NCI-H2029 (cell line): Measurements from ENCODE around the gene NFATC2IP.
"Not testable (repeated sequence)": the region's sequence is repeated elsewhere in the genome, so short reads cannot be mapped to it uniquely, and the experiment has no call there.

Experiments
- DNase-seq: peaks from one replicate; lab custom pipeline; 2025; lab: John Stamatoyannopoulos, UW

The NFATC2IP gene

GRCh38 chr16:28926284-28926683 lies 24.5 kb upstream of the NFATC2IP start:
- not testable (repeated sequence) for DNase-seq

- DNase-seq, result no peak
Measured at GRCh38 chr16:28927815-28928214, 22.9 kb upstream of the NFATC2IP start.

- DNase-seq, result no peak
Measured at GRCh38 chr16:28930203-28930602, 20.5 kb upstream of the NFATC2IP start.

DNA sequence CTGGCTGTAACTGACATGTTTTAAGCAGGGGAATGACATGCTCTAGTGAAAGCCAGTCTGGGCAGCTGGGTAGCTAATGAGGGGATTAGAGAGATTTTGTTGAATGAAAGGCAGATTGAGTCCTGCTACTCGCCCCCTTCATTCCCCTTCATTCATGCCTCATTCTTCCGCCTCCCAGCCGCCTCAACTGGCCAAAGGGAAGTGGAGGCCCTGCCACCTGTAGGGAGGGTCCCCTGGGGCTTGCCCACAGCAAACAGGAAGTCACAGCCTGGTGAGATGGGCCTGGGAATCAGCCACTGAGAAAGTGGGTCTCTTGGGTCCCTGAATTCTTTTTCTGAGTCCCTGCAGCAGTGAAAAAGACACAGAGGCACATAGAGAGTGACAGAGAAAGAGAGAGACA lies 20.1 kb upstream of the NFATC2IP start:
- DNase-seq, result no peak

DNA sequence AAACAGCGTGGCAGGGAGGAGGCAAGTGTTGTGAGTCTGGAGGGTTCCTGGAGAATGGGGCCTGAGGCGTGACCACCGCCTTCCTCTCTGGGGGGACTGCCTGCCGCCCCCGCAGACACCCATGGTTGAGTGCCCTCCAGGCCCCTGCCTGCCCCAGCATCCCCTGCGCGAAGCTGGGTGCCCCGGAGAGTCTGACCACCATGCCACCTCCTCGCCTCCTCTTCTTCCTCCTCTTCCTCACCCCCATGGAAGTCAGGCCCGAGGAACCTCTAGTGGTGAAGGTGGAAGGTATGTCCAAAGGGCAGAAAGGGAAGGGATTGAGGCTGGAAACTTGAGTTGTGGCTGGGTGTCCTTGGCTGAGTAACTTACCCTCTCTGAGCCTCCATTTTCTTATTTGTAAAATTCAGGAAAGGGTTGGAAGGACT lies 18.9 kb upstream of the NFATC2IP start, which contains the start of gene CD19:
CD19 (plus strand) TSS at position 171 of the 425 bp plus-strand sequence; CDS start at position 201, 30 bp downstream.
- no peak for DNase-seq

DNA sequence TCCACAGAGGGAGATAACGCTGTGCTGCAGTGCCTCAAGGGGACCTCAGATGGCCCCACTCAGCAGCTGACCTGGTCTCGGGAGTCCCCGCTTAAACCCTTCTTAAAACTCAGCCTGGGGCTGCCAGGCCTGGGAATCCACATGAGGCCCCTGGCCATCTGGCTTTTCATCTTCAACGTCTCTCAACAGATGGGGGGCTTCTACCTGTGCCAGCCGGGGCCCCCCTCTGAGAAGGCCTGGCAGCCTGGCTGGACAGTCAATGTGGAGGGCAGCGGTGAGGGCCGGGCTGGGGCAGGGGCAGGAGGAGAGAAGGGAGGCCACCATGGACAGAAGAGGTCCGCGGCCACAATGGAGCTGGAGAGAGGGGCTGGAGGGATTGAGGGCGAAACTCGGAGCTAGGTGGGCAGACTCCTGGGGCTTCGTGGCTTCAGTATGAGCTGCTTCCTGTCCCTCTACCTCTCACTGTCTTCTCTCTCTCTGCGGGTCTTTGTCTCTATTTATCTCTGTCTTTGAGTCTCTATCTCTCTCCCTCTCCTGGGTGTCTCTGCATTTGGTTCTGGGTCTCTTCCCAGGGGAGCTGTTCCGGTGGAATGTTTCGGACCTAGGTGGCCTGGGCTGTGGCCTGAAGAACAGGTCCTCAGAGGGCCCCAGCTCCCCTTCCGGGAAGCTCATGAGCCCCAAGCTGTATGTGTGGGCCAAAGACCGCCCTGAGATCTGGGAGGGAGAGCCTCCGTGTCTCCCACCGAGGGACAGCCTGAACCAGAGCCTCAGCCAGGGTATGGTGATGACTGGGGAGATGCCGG lies 18.2 kb upstream of the NFATC2IP start:
- DNase-seq, result no peak

GRCh38 chr16:28933171-28933570 lies 17.6 kb upstream of the NFATC2IP start:
- no peak for DNase-seq

- DNase-seq, result no peak
Measured at GRCh38 chr16:28935346-28935745, 15.4 kb upstream of the NFATC2IP start.

DNA sequence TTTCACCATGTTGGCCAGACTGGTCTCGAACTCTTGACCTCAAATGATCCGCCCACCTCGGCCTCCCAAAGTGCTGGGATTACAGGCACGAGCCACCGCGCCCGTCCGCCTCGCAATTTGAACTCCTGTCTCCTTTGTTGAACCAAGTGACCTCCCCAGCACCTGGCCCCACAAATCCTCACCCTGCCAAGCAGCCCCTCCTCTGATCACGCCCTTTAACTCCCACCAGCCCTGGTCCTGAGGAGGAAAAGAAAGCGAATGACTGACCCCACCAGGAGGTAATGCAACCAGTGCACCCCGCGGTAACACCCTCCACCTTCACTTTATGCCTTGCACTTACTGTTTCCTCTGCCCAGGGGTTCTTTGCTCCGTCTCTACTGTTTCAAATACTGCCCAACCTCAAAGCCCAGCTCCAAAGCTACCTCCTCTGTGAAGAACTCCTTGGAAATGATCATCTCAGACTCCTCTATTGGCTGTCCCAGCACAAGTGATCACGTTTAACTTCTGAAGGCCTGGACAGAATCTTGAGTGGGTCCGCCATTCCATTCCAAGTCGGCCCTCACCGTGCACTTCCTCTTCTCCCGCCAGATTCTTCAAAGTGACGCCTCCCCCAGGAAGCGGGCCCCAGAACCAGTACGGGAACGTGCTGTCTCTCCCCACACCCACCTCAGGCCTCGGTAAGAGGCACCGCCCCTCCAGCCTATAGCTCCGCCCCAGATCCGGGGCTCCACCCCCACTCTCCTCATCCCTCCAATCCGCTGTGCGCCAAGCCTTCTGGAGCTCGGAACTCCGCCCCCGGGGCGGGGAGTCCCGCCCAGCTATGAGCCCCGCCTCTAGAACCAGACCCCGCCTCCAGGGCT lies 14.6 kb upstream of the NFATC2IP start:
- peak; percentile 79 for DNase-seq

- DNase-seq, result no peak
Measured at GRCh38 chr16:28936784-28937155, 14.0 kb upstream of the NFATC2IP start.

DNA sequence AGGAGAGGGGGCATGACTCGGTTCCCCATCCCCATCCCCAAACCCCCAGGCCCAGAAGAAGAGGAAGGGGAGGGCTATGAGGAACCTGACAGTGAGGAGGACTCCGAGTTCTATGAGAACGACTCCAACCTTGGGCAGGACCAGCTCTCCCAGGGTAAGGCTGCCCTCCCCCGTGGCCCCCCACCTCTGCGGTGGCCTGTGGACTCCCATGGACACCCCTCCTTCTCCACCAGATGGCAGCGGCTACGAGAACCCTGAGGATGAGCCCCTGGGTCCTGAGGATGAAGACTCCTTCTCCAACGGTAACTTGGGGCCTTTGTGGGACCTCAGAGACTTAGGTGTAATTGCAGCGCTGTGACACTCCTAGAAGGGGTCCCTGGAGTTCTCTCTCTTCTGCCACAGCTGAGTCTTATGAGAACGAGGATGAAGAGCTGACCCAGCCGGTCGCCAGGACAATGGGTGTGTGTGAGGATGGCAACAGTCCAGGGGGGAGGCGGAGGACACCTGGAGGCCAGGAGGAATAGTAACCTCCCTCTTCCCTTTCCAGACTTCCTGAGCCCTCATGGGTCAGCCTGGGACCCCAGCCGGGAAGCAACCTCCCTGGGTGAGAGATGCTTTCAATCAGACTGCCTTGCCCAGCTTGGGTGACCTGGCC lies 13.4 kb upstream of the NFATC2IP start:
- DNase-seq, result no peak

GRCh38 chr16:28938721-28939120 lies 12.0 kb upstream of the NFATC2IP start:
- no peak for DNase-seq

DNA sequence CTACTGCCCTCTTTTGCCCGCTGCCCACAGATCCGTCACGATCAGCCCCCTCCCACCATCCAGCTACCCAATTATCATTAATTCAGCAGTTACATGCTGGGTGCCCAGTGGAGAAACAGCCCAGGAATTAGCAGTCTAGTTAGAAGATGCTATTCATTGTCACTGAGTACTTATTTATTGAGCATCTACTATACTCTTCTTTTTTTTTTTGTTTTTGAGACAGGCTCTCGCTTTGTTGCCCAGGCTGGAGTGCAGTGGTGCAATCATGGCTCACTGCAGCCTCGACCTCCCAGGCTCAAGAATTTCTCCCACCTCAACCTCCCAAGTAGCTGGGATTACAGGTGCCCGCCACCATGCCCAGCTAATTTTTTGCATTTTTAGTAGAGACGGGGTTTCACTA lies 10.9 kb upstream of the NFATC2IP start:
- not testable (repeated sequence) for DNase-seq

DNA sequence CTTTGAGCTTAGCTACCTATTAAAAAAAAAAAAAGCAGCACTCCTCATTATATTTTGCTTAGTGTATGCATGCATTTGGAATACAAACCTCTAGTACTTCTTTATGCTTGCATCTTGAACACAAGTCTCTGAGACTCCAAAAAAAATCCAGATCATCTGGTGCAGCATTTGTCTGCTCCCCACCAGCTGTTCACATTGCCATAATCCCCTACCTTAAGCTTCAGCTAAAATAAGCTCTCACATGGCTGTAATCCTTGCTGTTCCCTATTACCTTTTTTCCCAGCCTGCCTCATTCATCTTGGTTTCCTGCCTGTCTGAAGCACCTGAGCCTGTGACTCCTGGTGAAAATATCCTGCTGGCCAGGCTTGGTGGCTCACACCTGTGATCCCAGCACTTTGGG lies 7.5 kb upstream of the NFATC2IP start:
- DNase-seq, result no peak

- no peak for DNase-seq
Measured at GRCh38 chr16:28946681-28947080, 4.1 kb upstream of the NFATC2IP start.

GRCh38 chr16:28951410-28951943 lies 740 bp downstream of the NFATC2IP start:
- DNase-seq, result no peak

GRCh38 chr16:28958216-28958615 lies 7.5 kb downstream of the NFATC2IP start:
- no peak for DNase-seq

DNA sequence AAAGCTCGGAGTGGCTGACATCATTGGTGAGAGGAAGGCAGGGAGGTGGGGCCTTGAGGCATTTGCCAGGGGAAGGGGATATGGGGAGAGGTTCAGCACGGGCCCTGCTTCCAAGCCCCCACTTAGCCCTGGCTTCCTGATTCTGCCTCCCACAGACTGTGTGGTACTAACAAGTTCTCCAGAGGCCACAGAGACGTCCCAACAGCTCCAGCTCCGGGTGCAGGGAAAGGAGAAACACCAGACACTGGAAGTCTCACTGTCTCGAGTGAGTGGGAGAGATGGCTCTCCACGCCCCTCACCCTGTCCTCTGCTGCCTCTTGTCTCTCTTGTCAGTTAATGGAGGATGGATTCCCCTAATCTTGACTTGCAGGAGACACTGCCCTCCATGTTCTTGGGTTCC lies 8.1 kb downstream of the NFATC2IP start:
- no peak for DNase-seq

DNA sequence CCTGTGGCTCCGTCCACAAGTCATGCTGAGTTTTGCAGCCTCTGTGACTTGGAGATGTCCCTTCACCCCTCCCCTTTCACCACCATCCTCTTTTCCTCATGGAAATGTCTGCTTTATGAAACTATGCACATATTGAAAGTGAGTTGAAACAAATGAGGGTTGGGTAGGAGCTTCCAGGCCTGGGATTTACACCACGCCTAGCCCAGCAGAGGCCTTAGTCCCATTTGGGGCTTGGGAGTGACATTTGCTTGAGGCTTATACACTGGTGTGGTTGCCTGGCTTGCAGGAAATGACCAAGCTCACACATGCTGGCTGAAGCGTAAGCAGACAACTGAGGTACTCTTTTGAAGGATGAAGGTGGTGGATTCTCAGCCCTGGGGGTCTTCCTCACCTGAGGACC lies 13.3 kb downstream of the NFATC2IP start:
- DNase-seq, result no peak

DNA sequence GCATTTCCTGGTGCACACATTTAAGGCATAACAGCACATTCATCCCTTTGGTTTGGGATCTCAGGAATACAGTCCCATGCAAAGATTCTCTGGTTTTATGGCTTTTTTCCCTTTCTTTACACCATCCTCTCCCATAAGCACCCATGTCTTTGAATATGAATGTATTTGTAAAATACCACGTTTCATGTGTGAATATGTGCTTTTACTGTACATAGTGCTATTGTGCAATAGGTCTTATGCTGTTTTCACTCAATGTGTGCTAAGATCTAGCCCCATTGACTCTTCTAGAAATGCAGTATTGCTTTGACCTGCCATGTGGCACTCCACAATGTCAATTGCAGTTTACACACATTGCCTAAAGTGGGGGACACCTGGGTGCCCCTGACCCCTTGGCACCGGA lies 13.8 kb downstream of the NFATC2IP start:
- no peak for DNase-seq

GRCh38 chr16:28967156-28967555 lies 16.4 kb downstream of the NFATC2IP start:
- DNase-seq, result no peak

DNA sequence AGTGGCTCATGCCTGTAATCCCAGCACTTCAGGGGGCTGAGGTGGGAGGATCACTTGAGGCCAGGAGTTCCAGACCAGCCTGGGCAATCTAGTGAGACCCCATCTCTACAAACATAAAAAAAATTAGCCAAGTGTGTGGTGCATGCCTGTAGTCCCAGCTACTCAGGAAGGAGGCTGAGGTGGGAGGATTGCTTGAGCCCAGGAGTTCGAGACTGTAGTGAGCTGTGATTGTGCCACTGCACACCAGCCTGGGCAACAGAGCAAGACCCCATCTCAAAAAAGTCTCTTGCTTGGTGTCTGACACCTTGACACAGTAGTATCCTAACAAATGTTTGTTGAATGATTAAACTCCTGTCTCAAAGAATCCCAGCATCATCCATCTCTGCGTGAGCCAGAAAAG lies 19.0 kb downstream of the NFATC2IP start:
- DNase-seq, result not testable (repeated sequence)
